Ishikawa (cell line): ENCODE results near the gene FERMT3.

Experiments used
- CEBPB ChIP-seq: IDR thresholded peaks from 2 replicates; pipeline ENCODE4 v1.6.1; 2012
- CREB1 ChIP-seq: IDR thresholded peaks from 2 replicates; pipeline ENCODE4 v1.6.1; 2012; ENCODE audit warnings: low read depth
- EGR1 ChIP-seq: IDR thresholded peaks from 2 replicates; pipeline ENCODE4 v1.6.1; 2012
- EP300 ChIP-seq: IDR thresholded peaks from 2 replicates; pipeline ENCODE4 v1.6.1; 2012; ENCODE audit warnings: borderline replicate concordance
- FOXM1 ChIP-seq: IDR thresholded peaks from 2 replicates; pipeline ENCODE4 v1.6.1; 2012; ENCODE audit warnings: low read depth, borderline replicate concordance
- NFIC ChIP-seq: IDR thresholded peaks from 2 replicates; pipeline ENCODE4 v1.6.1; 2012
- RAD21 ChIP-seq: IDR thresholded peaks from 2 replicates; pipeline ENCODE4 v1.6.1; 2012; ENCODE audit warnings: low read depth
- TAF1 ChIP-seq: IDR thresholded peaks from 2 replicates; pipeline ENCODE4 v1.6.1; 2012; ENCODE audit warnings: low read depth, mild to moderate bottlenecking
- TCF12 ChIP-seq: IDR thresholded peaks from 2 replicates; pipeline ENCODE4 v1.6.1; 2012; ENCODE audit warnings: low read depth
- TEAD4 ChIP-seq: IDR thresholded peaks from 2 replicates; pipeline ENCODE4 v1.6.1; 2012
- YY1 ChIP-seq: IDR thresholded peaks from 2 replicates; pipeline ENCODE4 v1.6.1; 2012; ENCODE audit warnings: low read depth
- ZBTB7A ChIP-seq: IDR thresholded peaks from 2 replicates; pipeline ENCODE4 v1.6.1; 2012; ENCODE audit warnings: low read depth
- TF ChIP-seq, protein P1 (sequence below): IDR thresholded peaks from 2 replicates; pipeline ENCODE4 v1.6.1; 2012
- TF ChIP-seq, protein P2 (sequence below): IDR thresholded peaks from 2 replicates; pipeline ENCODE4 v1.6.1; 2012; ENCODE audit warnings: low read depth, mild to moderate bottlenecking
- TF ChIP-seq, protein P3 (sequence below): IDR thresholded peaks from 2 replicates; pipeline ENCODE4 v1.6.1; 2012

Gene FERMT3

DNA sequence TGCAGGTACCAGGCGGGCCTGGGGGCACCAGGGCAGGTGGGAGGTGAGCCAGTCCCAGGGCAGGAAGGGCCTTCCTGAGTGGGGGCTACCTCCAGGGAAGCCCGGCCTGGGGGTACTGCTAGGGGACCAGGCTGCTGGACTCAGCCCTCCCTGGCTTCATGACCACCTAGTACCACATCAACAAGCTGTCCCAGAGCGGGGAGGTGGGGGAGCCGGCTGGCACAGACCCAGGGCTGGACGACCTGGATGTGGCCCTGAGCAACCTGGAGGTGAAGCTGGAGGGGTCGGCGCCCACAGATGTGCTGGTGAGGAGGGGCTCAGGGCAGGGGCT is 12.8 kb downstream of the FERMT3 start:
- no peak for TF ChIP-seq TCF12
- TF ChIP-seq, protein P1, sequence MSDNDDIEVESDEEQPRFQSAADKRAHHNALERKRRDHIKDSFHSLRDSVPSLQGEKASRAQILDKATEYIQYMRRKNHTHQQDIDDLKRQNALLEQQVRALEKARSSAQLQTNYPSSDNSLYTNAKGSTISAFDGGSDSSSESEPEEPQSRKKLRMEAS = no peak
- TF ChIP-seq, protein P2, sequence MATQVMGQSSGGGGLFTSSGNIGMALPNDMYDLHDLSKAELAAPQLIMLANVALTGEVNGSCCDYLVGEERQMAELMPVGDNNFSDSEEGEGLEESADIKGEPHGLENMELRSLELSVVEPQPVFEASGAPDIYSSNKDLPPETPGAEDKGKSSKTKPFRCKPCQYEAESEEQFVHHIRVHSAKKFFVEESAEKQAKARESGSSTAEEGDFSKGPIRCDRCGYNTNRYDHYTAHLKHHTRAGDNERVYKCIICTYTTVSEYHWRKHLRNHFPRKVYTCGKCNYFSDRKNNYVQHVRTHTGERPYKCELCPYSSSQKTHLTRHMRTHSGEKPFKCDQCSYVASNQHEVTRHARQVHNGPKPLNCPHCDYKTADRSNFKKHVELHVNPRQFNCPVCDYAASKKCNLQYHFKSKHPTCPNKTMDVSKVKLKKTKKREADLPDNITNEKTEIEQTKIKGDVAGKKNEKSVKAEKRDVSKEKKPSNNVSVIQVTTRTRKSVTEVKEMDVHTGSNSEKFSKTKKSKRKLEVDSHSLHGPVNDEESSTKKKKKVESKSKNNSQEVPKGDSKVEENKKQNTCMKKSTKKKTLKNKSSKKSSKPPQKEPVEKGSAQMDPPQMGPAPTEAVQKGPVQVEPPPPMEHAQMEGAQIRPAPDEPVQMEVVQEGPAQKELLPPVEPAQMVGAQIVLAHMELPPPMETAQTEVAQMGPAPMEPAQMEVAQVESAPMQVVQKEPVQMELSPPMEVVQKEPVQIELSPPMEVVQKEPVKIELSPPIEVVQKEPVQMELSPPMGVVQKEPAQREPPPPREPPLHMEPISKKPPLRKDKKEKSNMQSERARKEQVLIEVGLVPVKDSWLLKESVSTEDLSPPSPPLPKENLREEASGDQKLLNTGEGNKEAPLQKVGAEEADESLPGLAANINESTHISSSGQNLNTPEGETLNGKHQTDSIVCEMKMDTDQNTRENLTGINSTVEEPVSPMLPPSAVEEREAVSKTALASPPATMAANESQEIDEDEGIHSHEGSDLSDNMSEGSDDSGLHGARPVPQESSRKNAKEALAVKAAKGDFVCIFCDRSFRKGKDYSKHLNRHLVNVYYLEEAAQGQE = no peak
- TF ChIP-seq CEBPB = no peak
- TF ChIP-seq TEAD4 = no peak
- TF ChIP-seq YY1 = no peak
- TF ChIP-seq NFIC = no peak
- no peak for TF ChIP-seq FOXM1
- TF ChIP-seq CREB1 = no peak
- no peak for TF ChIP-seq EP300
- TF ChIP-seq EGR1 = no peak
- TF ChIP-seq, protein P3, sequence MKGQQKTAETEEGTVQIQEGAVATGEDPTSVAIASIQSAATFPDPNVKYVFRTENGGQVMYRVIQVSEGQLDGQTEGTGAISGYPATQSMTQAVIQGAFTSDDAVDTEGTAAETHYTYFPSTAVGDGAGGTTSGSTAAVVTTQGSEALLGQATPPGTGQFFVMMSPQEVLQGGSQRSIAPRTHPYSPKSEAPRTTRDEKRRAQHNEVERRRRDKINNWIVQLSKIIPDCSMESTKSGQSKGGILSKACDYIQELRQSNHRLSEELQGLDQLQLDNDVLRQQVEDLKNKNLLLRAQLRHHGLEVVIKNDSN = no peak
- TF ChIP-seq RAD21 = no peak
- no peak for TF ChIP-seq ZBTB7A
- TF ChIP-seq TAF1 = no peak

DNA sequence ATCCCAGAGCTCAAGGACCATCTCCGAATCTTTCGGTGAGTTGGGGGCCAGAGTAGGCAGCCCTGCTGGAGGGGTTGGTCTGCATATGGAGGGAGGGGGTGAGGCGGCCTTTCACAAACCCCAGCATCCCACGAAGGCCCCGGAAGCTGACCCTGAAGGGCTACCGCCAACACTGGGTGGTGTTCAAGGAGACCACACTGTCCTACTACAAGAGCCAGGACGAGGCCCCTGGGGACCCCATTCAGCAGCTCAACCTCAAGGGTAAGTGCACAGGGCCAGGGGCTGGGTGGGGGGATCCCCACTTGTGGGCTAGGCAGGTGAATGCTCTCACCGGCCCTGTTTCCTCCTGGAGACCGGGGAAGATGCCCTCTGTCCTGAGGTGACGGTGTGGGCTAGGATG is 13.2 kb downstream of the FERMT3 start:
- TF ChIP-seq, protein P1 = no peak
- TF ChIP-seq TCF12 (no peak), TEAD4 (no peak), ZBTB7A (no peak), CEBPB (no peak), RAD21 (no peak), FOXM1 (no peak), TAF1 (no peak), EGR1 (no peak), CREB1 (no peak)
- TF ChIP-seq, protein P2 = no peak

DNA sequence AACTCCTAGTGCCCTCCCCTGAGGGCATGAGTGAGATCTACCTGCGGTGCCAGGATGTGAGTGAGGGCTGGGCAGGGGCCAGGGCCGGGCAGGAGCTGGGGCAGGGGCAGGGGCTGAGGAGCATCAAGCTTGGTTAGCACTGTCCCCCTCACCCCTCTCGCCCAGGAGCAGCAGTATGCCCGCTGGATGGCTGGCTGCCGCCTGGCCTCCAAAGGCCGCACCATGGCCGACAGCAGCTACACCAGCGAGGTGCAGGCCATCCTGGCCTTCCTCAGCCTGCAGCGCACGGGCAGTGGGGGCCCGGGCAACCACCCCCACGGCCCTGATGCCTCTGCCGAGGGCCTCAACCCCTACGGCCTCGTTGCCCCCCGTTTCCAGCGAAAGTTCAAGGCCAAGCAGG is 13.8 kb downstream of the FERMT3 start:
- TF ChIP-seq, protein P1 = no peak
- TF ChIP-seq, protein P2 = no peak
- TF ChIP-seq CEBPB = no peak
- TF ChIP-seq CREB1 = no peak
- no peak for TF ChIP-seq RAD21
- no peak for TF ChIP-seq EP300
- no peak for TF ChIP-seq TAF1
- no peak for TF ChIP-seq NFIC
- TF ChIP-seq, protein P3 = no peak
- TF ChIP-seq YY1 = no peak
- no peak for TF ChIP-seq FOXM1
- TF ChIP-seq ZBTB7A = no peak
- no peak for TF ChIP-seq TEAD4
- TF ChIP-seq EGR1 = no peak
- no peak for TF ChIP-seq TCF12

DNA sequence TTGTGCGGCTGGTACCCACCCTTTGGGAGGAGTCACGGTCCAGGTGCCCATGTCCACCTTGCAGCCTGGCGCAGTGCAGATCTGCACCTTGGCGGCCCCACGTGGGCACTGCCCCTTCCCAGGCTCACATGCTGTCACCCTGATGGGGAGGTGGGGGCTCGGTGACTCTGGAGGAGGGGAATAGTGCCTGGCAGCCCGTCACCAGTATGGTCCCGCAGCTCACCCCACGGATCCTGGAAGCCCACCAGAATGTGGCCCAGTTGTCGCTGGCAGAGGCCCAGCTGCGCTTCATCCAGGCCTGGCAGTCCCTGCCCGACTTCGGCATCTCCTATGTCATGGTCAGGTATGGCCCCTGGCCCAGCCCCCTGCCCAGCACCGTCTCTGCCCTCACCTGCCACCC is 14.3 kb downstream of the FERMT3 start:
- TF ChIP-seq TEAD4 (no peak), RAD21 (no peak), CREB1 (no peak), FOXM1 (no peak), EP300 (no peak), ZBTB7A (no peak)
- TF ChIP-seq, protein P2 = no peak
